NK-92 (cell line): ENCODE results near the gene SNX9.
"Not testable (repeated sequence)": the region's sequence is repeated elsewhere in the genome, so short reads cannot be mapped to it uniquely, and the experiment has no call there.

ENCODE experiments used
- DNase-seq: peaks from one replicate; lab custom pipeline; 2025; ENCODE audit not compliant: unreplicated experiment; lab: John Stamatoyannopoulos, UW

The SNX9 gene

GRCh38 chr6:157853902-157854502 lies 31.0 kb downstream of the SNX9 start:
- no peak for DNase-seq

DNA sequence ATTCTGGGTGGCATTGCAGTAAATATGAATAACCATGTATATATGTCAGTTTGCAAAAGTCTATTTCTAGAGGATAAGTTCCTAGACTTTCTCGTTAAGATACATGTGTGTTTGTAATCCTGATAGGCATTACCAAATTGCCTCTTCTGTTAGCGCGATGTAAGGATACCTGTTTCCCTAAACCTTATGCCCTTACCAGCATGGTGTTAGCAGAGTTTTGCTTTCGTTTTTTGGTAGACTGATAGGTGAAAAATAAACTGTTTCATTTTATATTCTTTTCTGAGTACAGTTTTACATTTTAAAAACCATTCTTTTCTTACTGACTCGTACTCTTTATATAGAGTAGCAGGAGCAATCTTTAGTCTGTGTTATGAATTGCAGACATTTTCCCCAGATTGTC lies 32.3 kb downstream of the SNX9 start:
- DNase-seq, result no peak

DNA sequence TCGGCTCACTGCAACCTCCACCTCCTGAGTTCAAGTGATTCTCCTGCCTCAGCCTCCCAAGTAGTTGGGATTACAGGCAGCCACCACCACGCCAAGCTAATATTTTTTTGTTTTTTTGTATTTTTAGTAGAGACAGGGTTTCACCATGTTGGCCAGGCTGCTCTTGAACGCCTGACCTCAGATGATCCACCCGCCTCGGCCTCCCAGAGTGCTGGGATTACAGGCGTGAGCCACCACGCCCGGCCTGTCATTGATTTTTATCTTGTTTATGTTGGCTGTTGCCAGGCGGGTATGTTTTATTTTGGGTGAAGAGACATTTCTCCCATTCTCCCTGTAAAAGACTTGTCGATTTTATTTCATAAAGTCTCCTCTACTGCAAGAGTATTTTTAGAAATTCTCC lies 32.8 kb downstream of the SNX9 start:
- not testable (repeated sequence) for DNase-seq

DNA sequence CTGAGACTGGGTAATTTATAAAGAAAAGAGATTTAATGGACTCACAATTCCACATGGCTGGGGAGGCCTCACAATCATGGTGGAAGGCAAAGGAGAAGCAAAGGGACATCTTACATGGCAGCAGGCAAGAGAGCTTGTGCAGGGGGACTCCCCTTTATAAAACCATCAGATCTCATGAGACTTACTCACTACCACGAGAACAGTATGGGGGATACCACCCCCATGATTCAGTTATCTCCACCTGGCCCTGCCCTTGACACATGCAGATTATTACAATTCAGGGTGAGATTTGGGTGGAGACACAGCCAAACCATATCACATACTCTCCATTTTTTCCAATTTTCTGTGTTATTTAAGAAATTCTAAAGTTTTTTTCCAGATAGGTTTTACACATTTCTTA lies 35.6 kb downstream of the SNX9 start:
- not testable (repeated sequence) for DNase-seq

DNA sequence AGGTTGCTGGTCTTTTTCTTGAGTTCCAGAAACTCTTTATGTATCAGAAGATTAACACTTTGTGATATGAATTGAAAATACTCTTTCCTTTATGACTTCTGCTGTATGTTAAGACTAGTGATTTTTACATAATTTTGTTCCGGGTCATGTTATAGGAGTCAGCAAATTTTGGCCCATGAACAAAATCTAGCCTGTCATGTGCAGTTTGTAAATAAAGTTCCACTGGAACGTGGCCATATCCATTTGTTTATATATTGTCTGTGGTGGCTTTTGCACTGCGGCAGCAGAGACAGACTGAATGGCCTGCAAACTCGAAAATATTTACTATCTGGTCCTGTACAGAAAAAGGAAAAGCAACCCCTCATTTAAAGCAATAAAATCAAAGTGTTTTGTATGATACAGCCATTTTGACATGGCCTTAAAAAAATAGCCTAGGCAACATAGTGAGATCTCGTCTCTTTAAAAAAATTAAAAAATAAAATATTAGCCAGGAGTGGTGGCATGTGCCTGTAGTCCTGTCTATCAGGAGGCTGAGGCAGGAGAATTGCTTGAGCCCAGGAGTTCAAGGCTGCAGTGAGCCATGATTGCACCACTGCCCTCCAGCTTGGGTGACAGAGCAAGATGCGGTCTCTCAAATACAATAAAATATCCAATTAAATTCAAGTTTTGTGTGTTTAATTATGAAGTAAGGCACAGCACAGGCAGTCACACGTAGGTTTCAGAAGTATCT lies 36.9 kb downstream of the SNX9 start:
- DNase-seq, result no peak

DNA sequence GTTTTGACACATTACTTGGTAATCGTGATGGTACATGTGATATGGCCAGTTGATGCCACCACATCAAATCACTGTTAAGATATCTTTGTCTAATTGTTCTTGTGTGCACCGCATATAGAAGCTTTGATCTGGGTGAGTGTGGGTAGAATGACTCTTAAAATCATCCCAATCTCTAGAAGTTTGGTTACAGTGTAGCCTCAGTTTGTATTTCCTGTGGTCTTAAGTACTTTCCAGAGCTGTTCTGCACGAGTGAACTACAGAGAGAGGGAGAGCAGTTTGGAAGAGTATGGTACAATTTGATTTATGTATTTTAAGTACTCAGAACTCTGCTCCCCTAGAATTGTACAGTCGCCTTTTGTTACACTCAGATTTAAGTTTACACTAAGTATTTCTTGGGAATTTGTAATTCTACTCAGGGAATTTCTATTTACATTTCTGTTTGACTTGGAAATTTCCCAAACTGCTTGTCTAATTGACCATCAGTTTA lies 37.5 kb downstream of the SNX9 start:
- DNase-seq, result no peak

DNA sequence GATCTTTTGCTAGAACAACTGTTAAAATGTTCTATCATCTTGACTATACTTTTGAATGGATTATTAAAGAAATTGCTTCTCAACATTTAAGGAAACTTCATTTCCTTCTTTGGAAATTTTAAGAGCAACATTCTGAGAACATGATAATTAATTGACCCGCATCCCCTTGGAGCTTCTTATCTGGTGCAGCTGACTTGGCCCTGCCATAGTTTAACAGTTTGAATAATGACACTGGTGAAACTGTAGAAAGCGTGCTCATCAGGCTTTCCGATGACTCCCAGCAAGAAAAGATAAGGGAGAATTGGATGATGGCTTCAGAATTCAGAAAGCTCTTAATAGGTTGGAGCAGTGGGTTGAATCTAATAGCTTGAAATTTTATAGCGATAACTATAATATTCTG lies 38.1 kb downstream of the SNX9 start:
- no peak for DNase-seq

GRCh38 chr6:157861814-157862213 lies 38.8 kb downstream of the SNX9 start:
- no peak for DNase-seq

DNA sequence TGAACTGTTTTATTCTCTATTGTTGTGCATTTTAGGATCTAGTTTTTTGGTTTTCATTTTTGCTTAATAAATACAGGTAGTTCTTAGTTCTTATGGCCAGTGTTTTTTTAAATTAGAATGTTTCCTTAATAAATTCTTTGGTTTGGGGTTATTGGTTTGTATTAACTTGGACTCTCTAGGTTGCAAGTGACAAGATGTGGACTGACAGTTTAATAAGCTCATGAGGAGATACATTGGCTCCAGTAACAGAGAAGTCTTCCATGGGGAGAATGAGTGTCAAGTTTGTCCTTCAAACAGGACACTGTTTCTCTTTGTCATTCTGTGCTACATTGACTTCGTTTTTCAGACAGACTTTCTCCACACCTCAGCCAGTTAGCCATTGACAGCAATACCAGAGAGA lies 39.7 kb downstream of the SNX9 start:
- no peak for DNase-seq

DNA sequence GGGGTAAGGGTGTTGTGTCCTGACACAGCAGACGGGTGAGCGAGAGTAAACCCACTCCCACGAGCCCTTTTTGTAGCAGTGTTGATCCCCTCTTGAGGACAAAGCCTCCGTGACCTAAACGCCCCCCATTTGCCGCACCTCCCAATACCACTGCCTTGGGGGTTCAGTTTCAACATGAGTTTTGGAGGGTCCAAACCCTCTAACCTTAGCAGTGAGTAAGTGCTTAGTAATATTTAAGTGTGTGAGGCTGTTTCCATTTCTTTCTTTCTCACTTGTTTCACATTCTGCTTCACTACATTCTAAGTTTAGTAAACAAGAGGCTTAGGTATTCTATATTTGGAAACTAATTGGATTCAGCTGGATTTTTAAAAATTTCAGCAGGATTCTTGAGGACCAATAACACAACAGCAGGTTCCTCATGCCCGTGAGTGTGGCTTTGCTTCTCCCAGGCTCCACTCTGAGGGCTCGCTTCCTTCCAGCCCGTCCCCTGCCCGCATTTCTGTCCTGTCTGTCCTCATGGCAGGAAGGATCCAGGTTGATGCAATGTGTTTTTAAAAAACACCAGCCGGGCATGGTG lies 41.2 kb downstream of the SNX9 start:
- no peak for DNase-seq

DNA sequence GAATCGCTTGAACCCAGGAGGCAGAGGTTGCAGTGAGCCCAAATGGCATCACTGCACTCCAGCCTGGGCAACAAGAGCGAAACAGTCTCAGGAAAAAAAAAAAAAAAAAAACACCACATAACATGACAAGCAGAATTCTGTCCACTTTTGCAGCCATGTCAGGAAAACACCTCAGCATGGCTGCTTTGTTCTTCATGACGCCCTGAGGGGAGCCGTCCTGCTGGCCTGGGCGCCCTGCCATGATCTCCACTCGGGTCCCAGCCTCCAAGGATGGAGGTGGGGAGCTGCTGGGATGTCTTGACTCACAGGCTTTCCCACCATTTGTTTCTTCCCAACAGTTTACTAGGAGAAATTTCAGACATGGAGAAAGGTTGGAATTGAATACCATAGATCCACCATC lies 42.2 kb downstream of the SNX9 start:
- DNase-seq, result no peak

- DNase-seq, result no peak
These were observed 44.1 kb downstream of the SNX9 start for GRCh38 chr6:157867155-157867559.

- no peak for DNase-seq
These were observed 44.9 kb downstream of the SNX9 start for GRCh38 chr6:157867981-157868380.

DNA sequence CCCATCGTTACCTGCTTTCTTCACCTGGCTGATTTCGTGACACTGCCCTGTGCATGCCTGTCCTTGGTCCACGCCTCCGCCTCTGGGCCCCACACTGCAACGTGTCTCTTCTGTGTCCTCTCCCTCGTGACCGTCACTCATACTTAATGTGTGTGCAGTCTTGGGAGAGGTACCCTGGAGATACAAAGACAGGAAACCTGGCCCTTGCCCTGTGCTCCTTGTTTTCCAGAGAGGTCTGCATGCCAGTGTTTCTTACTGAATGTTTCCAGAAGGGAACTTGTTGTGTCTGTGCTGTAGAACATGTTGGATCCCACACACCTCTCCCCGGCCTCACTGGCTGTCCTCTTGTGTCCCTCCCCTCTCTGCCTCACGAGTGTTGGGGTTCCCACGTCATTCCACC lies 45.8 kb downstream of the SNX9 start:
- DNase-seq, result no peak

- DNase-seq, result no peak
These were observed 46.7 kb downstream of the SNX9 start for GRCh38 chr6:157869673-157870302.

- no peak for DNase-seq
These were observed 50.8 kb downstream of the SNX9 start for GRCh38 chr6:157873735-157874344.

GRCh38 chr6:157877149-157877548 lies 54.1 kb downstream of the SNX9 start:
- DNase-seq, result no peak

DNA sequence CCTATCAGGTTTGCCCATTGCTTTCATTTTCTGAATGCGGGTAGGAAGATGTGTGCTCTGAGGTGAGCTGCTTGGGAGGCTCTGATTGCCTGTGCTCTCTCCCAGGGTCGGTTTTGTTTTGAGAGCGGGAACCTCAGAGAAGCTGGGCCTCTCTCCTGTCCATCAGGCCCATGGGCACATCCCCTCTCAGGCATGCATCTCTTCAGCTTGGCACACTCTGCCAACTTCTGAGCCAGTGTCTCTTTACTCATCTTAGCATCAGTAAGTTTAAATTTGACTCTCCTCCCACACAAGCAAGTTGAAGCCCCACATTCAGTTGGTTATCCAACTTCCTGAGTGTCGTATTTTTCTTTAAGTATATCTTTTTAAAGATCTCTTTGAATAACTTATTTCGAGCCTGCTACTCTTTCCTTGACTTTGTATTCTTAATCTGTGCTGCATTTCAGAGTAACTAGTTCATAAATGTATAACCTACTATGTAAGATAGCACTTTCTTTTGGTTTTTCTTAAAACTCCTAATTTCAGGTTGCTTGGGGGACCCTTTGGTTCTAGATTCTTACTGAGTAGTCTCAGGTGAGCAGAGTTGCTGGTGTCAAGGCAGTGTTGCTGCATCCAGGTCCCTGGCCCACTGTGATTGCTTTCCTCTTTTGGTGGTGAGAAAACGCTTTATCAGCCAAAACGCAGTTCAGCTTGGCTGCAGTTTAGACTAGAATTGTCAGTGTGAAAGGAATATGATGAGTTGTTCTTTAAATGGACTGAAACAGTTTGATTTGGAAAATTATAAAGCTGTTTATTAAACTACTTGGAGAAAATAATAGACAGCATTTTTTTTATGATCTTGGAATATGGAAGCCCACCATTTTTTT lies 54.8 kb downstream of the SNX9 start:
- DNase-seq, result no peak

- no peak for DNase-seq
These were observed 56.2 kb downstream of the SNX9 start for GRCh38 chr6:157879034-157879872.

DNA sequence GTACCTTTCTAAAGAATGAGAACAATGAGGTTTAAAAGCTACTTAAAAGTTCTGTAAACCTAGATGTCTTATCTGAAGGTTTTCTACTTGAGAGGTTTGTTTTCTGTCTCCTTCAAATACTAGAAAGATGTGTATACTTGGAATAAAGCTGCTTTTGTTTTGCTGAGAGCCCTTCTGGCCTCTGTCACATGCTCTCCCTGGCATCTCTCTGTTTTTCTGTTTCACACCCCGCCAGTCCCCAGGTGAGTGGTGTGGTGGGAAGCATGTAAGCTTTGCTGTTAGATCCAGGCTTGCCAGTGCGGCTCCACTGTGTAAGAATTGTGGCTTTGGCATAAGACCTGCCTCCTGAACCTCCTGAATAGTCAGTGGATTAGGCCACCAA lies 56.8 kb downstream of the SNX9 start:
- no peak for DNase-seq
